ENCODE results near the gene CCDC97. TPM values are rescaled to one million over a fixed set of nuclear protein-coding genes. Genes with fewer than 3 reads are reported as not detected.

The CCDC97 gene
- total RNA-seq, 1 donor from 2014 or later, result 30.3 TPM

DNA sequence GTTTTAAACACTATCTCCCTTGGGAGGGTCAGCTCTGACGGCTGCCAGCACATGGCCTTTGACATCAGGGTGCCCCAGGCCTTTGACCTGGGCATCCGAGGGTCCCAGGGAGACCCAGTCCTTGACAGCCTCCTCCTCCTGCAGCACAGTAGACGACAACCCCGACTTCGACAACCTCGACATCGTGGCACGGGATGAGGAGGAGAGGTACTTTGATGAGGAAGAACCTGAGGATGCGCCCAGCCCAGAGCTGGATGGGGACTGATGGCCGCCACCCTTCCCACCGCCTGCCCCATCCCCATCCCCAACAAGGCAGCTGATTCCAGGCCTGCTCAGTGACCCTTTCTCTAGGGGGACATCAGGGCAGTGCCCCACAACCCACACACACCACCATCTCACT, 12.5 kb downstream of the CCDC97 start:
- H3K4me3 ChIP-seq, result no peak overlapping the region
- intact Hi-C loops (cut with DNase I), result no loop called here
- peaks cover 52% of the 10 kb centered on the region for H3K36me3 ChIP-seq
- H3K27me3 ChIP-seq (ENCODE audit: low read depth), result no peaks in the 10 kb centered on the region
- ATAC-seq (no peak), DNase-seq (no peak)
- no peaks in the 10 kb centered on the region for H3K9me3 ChIP-seq
- TF ChIP-seq CTCF (IDR thresholded peaks at IDR 0.05), result no peak
- H3K27ac ChIP-seq, result peak overlapping the region; percentile 86
- H3K4me1 ChIP-seq, result peaks cover 63% of the 10 kb centered on the region

DNA sequence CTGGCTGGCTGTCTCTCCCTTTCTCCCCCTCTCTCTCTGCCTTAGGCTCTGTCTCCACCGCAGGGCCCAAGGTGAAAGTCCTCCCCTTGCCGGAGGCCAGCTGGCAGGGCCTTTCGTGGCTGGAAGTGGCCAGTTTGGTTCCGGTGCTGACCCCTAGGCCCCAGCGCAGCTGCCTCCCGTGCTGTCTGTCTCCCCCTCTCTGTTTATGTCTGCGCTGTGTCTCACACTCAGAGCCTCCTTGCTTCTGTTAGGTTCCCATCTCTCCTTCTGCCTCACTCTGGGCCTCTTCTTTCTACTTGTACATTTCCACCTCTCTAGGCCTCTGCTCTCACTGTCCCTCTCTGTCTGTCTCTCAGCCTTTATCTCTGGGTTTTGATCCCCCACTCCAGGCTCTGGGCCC, 13.1 kb downstream of the CCDC97 start:
- ATAC-seq (no peak), DNase-seq (no peak)
- intact Hi-C loops (cut with DNase I), result no loop called here
- H3K36me3 ChIP-seq, result peaks cover 46% of the 10 kb centered on the region
- no peak for TF ChIP-seq CTCF (IDR thresholded peaks at IDR 0.05)
- H3K4me1 ChIP-seq, result peaks cover 69% of the 10 kb centered on the region
- H3K9me3 ChIP-seq, result no peaks in the 10 kb centered on the region
- no peak overlapping the region for H3K4me3 ChIP-seq
- H3K27me3 ChIP-seq (ENCODE audit: low read depth), result no peaks in the 10 kb centered on the region
- H3K27ac ChIP-seq, result peak overlapping the region; percentile 86

- H3K9me3 ChIP-seq, result no peaks in the 10 kb centered on the region
- peaks cover 75% of the 10 kb centered on the region for H3K4me1 ChIP-seq
- peaks cover 41% of the 10 kb centered on the region for H3K36me3 ChIP-seq
- H3K4me3 ChIP-seq, result no peak overlapping the region
- H3K27ac ChIP-seq, result peak overlapping the region; percentile 86
- intact Hi-C loops (cut with DNase I), result no loop called here
- H3K27me3 ChIP-seq (ENCODE audit: low read depth), result no peaks in the 10 kb centered on the region
- DNase-seq (no peak), ATAC-seq (peak in 1 of 2 donors; percentile 4)
- no peak for TF ChIP-seq CTCF (IDR thresholded peaks at IDR 0.05)
These were observed 13.6 kb downstream of the CCDC97 start for GRCh38 chr19:41323430-41324125.

DNA sequence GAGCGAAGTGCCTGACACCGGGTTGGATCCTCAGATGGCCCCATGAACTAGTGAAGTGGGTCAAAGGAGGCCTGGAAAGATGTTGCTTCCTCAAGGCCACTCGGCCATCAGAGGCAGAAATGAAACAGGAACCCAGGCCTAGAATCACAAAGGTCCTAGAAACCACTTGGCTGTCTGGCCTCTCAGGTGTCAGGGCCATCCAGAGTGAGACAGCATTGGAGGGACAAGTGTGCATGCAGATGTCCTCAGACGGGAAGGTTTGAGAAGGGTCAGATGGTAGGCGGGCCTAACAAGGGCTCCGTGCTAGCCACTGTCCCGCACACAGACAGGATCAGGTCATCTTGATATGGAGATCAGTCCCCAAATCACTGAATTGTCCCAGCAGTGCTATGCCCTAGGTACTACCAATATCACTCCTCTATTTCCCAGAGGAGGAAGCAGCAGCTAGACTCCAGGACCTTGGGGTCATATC, 14.3 kb downstream of the CCDC97 start:
- Histone ChIP-seq H3K27ac (peak overlapping the region; percentile 86), H3K36me3 (peaks cover 34% of the 10 kb centered on the region), H3K9me3 (no peaks in the 10 kb centered on the region), H3K4me1 (peaks cover 82% of the 10 kb centered on the region), H3K27me3 (ENCODE audit: low read depth) (no peaks in the 10 kb centered on the region), H3K4me3 (no peak overlapping the region)
- intact Hi-C loops (cut with DNase I), result no loop called here
- DNase-seq (no peak), ATAC-seq (no peak)
- no peak for TF ChIP-seq CTCF (IDR thresholded peaks at IDR 0.05)

- peak; percentile 79 for DNase-seq
- peak overlapping the region; percentile 86 for H3K27ac ChIP-seq
- intact Hi-C loops (cut with DNase I), result no loop called here
These were observed 15.1 kb downstream of the CCDC97 start for GRCh38 chr19:41324921-41325639.

More at GRCh38 chr19:41324921-41325639, 15.1 kb downstream of the CCDC97 start:
- peaks cover 32% of the 10 kb centered on the region for H3K36me3 ChIP-seq
- H3K27me3 ChIP-seq (ENCODE audit: low read depth), result no peaks in the 10 kb centered on the region
- ATAC-seq, result peak; percentile 1 to 14
- no peak for TF ChIP-seq CTCF (IDR thresholded peaks at IDR 0.05)
- no peaks in the 10 kb centered on the region for H3K9me3 ChIP-seq
- peak overlapping the region; percentile 45 for H3K4me3 ChIP-seq
- H3K4me1 ChIP-seq, result peaks cover 85% of the 10 kb centered on the region
